K562 (cell line): ENCODE measurements around the gene SLC25A42. TPM values are rescaled to one million over a fixed set of nuclear protein-coding genes. Genes with fewer than 3 reads are reported as not detected.

Experiments used
- BRD4 ChIP-seq: fragments of 200-600 bp; sonication (generic); IDR thresholded peaks from 2 replicates; pipeline ENCODE4 v1.6.1; 2017; ENCODE audit warnings: inconsistent platforms
- CBX5 ChIP-seq: IDR thresholded peaks from 2 replicates; pipeline ENCODE4 v1.6.1; 2014; ENCODE audit warnings: low read depth, borderline replicate concordance
- FOXK1 ChIP-seq: sonication (generic); formaldehyde crosslinking; IDR thresholded peaks from 2 replicates; pipeline ENCODE4 v1.8.0; 2022; ENCODE audit warnings: missing genetic modification reagents, mild to moderate bottlenecking, borderline replicate concordance
- GATAD2A ChIP-seq: fragments of 450-650 bp; IDR thresholded peaks from 2 replicates; pipeline ENCODE4 v1.6.1; 2017
- GTF2A2 ChIP-seq: IDR thresholded peaks from 2 replicates; pipeline ENCODE4 v1.6.1; 2016; ENCODE audit warnings: mild to moderate bottlenecking, missing genetic modification characterization, missing compliant biosample characterization
- NCOA2 ChIP-seq, 2 experiments: fragments of 450-650 bp; IDR thresholded peaks; 2 replicates each; pipeline ENCODE4 v1.6.1; 2018; ENCODE audit warnings: mild to moderate bottlenecking in 2 of 2, moderate library complexity in 1 of 2; ENCODE audit not compliant: partially characterized antibody in 2 of 2
- PRDM10 ChIP-seq: fragments of 450-650 bp; IDR thresholded peaks from 2 replicates; pipeline ENCODE4 v1.6.1; 2018; ENCODE audit not compliant: partially characterized antibody
- SRSF1 ChIP-seq: fragments of 200-400 bp; formaldehyde crosslinking; IDR thresholded peaks from 2 replicates; pipeline ENCODE4 v1.6.1; 2017; ENCODE audit warnings: mild to moderate bottlenecking, low read depth, low read length, moderate library complexity
- TAF7 ChIP-seq: fragments of 450-650 bp; IDR thresholded peaks from 2 replicates; pipeline ENCODE4 v1.6.1; 2016; ENCODE audit warnings: missing genetic modification characterization, missing compliant biosample characterization
- TCF7L2 ChIP-seq: fragments of 150-350 bp; IDR thresholded peaks from 2 replicates; pipeline ENCODE4 v1.6.1; 2016; ENCODE audit warnings: low read depth, mild to moderate bottlenecking, low read length, moderate library complexity
- ZHX1 ChIP-seq: fragments of 150-350 bp; conservative IDR thresholded peaks from 2 replicates; pipeline ENCODE4 v1.6.1; 2014; ENCODE audit warnings: low read length
- ZNF511 ChIP-seq: sonication (generic); formaldehyde crosslinking; IDR thresholded peaks from 2 replicates; pipeline ENCODE4 v1.8.0; 2022; ENCODE audit warnings: mild to moderate bottlenecking, missing genetic modification reagents
- ZNF780A ChIP-seq: fragments of 250-450 bp; sonication (Bioruptor Pico); IDR thresholded peaks from 2 replicates; pipeline ENCODE4 v1.5.0; 2021; ENCODE audit warnings: mild to moderate bottlenecking
- polyA plus RNA-seq, 8 experiments: library from polyadenylated mRNA; depleted of rRNA in 4 of 8; stranded (reverse) in 5 of 8; unstranded in 3 of 8; fragments of >200 nt; fragmentation: Nextera tagmentation in 2 of 8; fragmentation: Illumina TruSeq in 1 of 8; extraction: Ambion mirVana in 2 of 8; extraction: Trizol in 1 of 8; gene quantifications; 2 replicates each; pipeline versions ENCODE4 v1.2.1 to v1.2.3, GENCODE V29; 2011 to 2014; ENCODE audit warnings: inconsistent platforms in 1 of 8, missing spikeins in 1 of 8
- total RNA-seq, 7 experiments: library from RNA; depleted of rRNA in 6 of 7; stranded (reverse); fragments of >200 nt in 6 of 7; fragmentation: Illumina TruSeq in 2 of 7; extraction: Trizol in 2 of 7; gene quantifications; 2 replicates each; pipeline versions ENCODE4 v1.2.1 to v1.2.3, GENCODE V29; 2011 to 2021; ENCODE audit warnings: low replicate concordance in 1 of 7

The SLC25A42 gene
- total and polyA plus RNA-seq, 9 of the 15 experiments (the other 6 are each of a cell fraction or from before 2014, with no cell fraction given) = 0.59 to 32.2 (median 14.1) TPM

GRCh38 chr19:19120308-19121231 lies 56.8 kb downstream of the SLC25A42 start (continued):
- no peak for TF ChIP-seq ZHX1
- no peak for TF ChIP-seq ZNF780A (CRISPR knock-in tag)
- TF ChIP-seq TCF7L2 = no peak
- TF ChIP-seq SRSF1 = no peak
- no peak for TF ChIP-seq GATAD2A
- TF ChIP-seq CBX5 = no peak
- no peak for TF ChIP-seq NCOA2 (IDR thresholded peaks at IDR 0.05; ENCODE audit: partially characterized antibody in 2 of 2)
- no peak for TF ChIP-seq BRD4
- no peak; the same call in 1 of the 2 replicates for TF ChIP-seq ZNF511 (CRISPR knock-in tag)
- TF ChIP-seq TAF7 (tag) = peak; percentile 63
- TF ChIP-seq GTF2A2 (tag) = no peak
- no peak for TF ChIP-seq PRDM10
- TF ChIP-seq FOXK1 (CRISPR knock-in tag) = no peak
